AG20443 (cell line): ENCODE measurements around the gene KRTAP10-7.
"Not testable (repeated sequence)": the region's sequence is repeated elsewhere in the genome, so short reads cannot be mapped to it uniquely, and the experiment has no call there.

Source experiments
- DNase-seq: peaks from one replicate; pipeline ENCODE4 v3.0.0; 2012; ENCODE audit warnings: low spot score, mixed read lengths

Gene KRTAP10-7

GRCh38 chr21:44636209-44637017 lies 36.0 kb downstream of the KRTAP10-7 start:
- no peak for DNase-seq

- no peak for DNase-seq
Measured at GRCh38 chr21:44637018-44637850, 36.8 kb downstream of the KRTAP10-7 start, which contains the start of gene KRTAP10-10. TSS of gene KRTAP10-10 (plus strand) at chr21:44637356. CDS start at chr21:44637418, 62 bp downstream.

GRCh38 chr21:44637851-44638348 lies 37.5 kb downstream of the KRTAP10-7 start:
- DNase-seq: not testable (repeated sequence)

- not testable (repeated sequence) for DNase-seq
Measured at GRCh38 chr21:44638506-44639330, 38.3 kb downstream of the KRTAP10-7 start.

GRCh38 chr21:44639331-44639655 lies 38.9 kb downstream of the KRTAP10-7 start:
- no peak for DNase-seq

GRCh38 chr21:44640761-44641160 lies 40.4 kb downstream of the KRTAP10-7 start:
- DNase-seq: no peak

- DNase-seq: no peak
Measured at GRCh38 chr21:44643741-44644310, 43.4 kb downstream of the KRTAP10-7 start.

- DNase-seq: no peak
Measured at GRCh38 chr21:44644878-44645277, 44.5 kb downstream of the KRTAP10-7 start.

GRCh38 chr21:44646366-44647221 lies 46.2 kb downstream of the KRTAP10-7 start, which contains the start of gene KRTAP10-11:
TSS of gene KRTAP10-11 (plus strand) at chr21:44646414. CDS start at chr21:44646459, 45 bp downstream.
- DNase-seq: not testable (repeated sequence)

- DNase-seq: no peak
Measured at GRCh38 chr21:44647222-44647552, 46.8 kb downstream of the KRTAP10-7 start.

- DNase-seq: no peak
Measured at GRCh38 chr21:44648557-44649311, 48.3 kb downstream of the KRTAP10-7 start.

- DNase-seq: no peak
Measured at GRCh38 chr21:44649521-44650100, 49.2 kb downstream of the KRTAP10-7 start.

- no peak for DNase-seq
Measured at GRCh38 chr21:44650265-44650972, 50.0 kb downstream of the KRTAP10-7 start.

GRCh38 chr21:44650973-44651675 lies 50.7 kb downstream of the KRTAP10-7 start:
- DNase-seq: no peak
